Muscle layer of duodenum (tissue), 2 donors: ENCODE data around the gene IL37.

ENCODE experiments used
- H3K27ac ChIP-seq: one replicate; pipeline ENCODE4 v1.7.0; 2013; ENCODE audit warnings: mild to moderate bottlenecking, low read length
- H3K27me3 ChIP-seq: one replicate; pipeline ENCODE4 v1.7.0; 2013; ENCODE audit warnings: low read depth, mild to moderate bottlenecking, control low read depth, low read length
- H3K36me3 ChIP-seq, 2 donors: one replicate each; pipeline ENCODE4 v1.7.0; 2013; ENCODE audit warnings: low read length in 2 of 2, control low read depth in 1 of 2, mild to moderate bottlenecking in 1 of 2; ENCODE audit not compliant: insufficient read depth in 2 of 2, control insufficient read depth in 1 of 2
- H3K4me1 ChIP-seq, 2 donors: one replicate each; pipeline ENCODE4 v1.7.0; 2013; ENCODE audit warnings: low read length in 2 of 2, mild to moderate bottlenecking in 2 of 2, control low read depth in 1 of 2, moderate library complexity in 1 of 2; ENCODE audit not compliant: insufficient read depth in 2 of 2, control insufficient read depth in 1 of 2
- H3K4me3 ChIP-seq, 2 donors: one replicate each; pipeline ENCODE4 v1.7.0; 2013; ENCODE audit warnings: low read length in 2 of 2, low read depth in 1 of 2, mild to moderate bottlenecking in 1 of 2
- H3K9me3 ChIP-seq, 2 donors: one replicate each; pipeline ENCODE4 v1.7.0; 2013; ENCODE audit warnings: low read length in 2 of 2, control low read depth in 1 of 2, mild to moderate bottlenecking in 1 of 2; ENCODE audit not compliant: control insufficient read depth in 1 of 2
- donor health status: healthy.

Gene IL37

GRCh38 chr2:112879491-112880041 lies 31.4 kb upstream of the IL37 start:
- H3K9me3 ChIP-seq = no peaks in the 10 kb centered on the region
- H3K4me1 ChIP-seq = no peaks in the 10 kb centered on the region
- H3K4me3 ChIP-seq = no peak overlapping the region
- no peaks in the 10 kb centered on the region for H3K27me3 ChIP-seq
- no peaks in the 10 kb centered on the region for H3K36me3 ChIP-seq
- no peak overlapping the region for H3K27ac ChIP-seq

- Histone ChIP-seq H3K9me3 (no peaks in the 10 kb centered on the region), H3K27me3 (no peaks in the 10 kb centered on the region), H3K4me1 (no peaks in the 10 kb centered on the region), H3K27ac (no peak overlapping the region), H3K36me3 (no peaks in the 10 kb centered on the region), H3K4me3 (no peak overlapping the region)
Measured at GRCh38 chr2:112880091-112880531, 30.9 kb upstream of the IL37 start.

DNA sequence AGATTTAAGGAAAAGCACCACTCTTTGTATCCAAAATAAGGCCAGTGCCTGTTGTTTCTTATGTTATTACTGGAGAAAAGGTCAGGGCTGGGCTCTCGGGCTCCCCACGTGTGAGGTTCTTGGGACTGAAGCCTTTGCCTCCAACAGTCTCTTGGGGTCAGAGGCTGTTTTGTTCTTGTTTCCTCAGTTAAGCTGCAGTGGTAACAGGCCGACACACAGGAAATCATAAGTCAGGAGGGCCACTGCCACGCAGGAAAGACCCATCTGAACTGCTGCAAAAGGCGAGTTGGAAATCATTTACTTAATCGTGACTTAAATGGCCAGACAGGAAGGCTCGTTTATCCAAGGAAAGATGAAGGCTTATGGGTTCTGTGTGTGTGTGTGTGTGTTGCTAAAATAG lies 30.3 kb upstream of the IL37 start:
- Histone ChIP-seq H3K36me3 (no peaks in the 10 kb centered on the region), H3K27ac (no peak overlapping the region), H3K27me3 (no peaks in the 10 kb centered on the region), H3K4me1 (no peaks in the 10 kb centered on the region), H3K4me3 (no peak overlapping the region), H3K9me3 (no peaks in the 10 kb centered on the region)

GRCh38 chr2:112881217-112881985 lies 29.6 kb upstream of the IL37 start:
- Histone ChIP-seq H3K27me3 (no peaks in the 10 kb centered on the region), H3K36me3 (no peaks in the 10 kb centered on the region), H3K4me3 (no peak overlapping the region), H3K9me3 (no peaks in the 10 kb centered on the region), H3K4me1 (no peaks in the 10 kb centered on the region), H3K27ac (no peak overlapping the region)

DNA sequence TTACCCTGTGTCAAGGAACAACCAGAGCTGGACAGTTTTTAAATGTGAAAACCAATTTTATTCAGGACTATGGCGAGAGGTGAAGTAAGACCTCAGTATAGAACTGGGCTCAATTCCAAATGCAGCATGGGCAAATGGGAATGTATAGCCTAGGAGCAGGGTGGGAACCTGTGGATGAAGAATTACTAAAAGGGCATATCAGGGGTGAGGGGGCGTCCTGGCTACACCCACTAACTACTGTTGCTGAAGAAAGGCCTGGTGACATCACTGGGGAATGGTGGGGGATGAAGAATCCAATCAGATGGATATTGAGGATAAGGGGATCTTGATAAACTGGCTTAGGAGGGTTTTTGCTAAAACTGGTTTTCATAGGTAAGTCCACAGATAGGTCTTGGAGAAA lies 27.3 kb upstream of the IL37 start:
- Histone ChIP-seq H3K27ac (no peak overlapping the region), H3K9me3 (no peaks in the 10 kb centered on the region), H3K36me3 (no peaks in the 10 kb centered on the region), H3K27me3 (no peaks in the 10 kb centered on the region), H3K4me1 (no peaks in the 10 kb centered on the region), H3K4me3 (no peak overlapping the region)

- H3K4me3 ChIP-seq = no peak overlapping the region
- no peaks in the 10 kb centered on the region for H3K27me3 ChIP-seq
- no peaks in the 10 kb centered on the region for H3K36me3 ChIP-seq
- H3K9me3 ChIP-seq = no peaks in the 10 kb centered on the region
- H3K27ac ChIP-seq = no peak overlapping the region
- H3K4me1 ChIP-seq = no peaks in the 10 kb centered on the region
Measured at GRCh38 chr2:112884869-112885505, 26.0 kb upstream of the IL37 start.

- no peaks in the 10 kb centered on the region for H3K27me3 ChIP-seq
- no peak overlapping the region for H3K4me3 ChIP-seq
- no peak overlapping the region for H3K27ac ChIP-seq
Measured at GRCh38 chr2:112885506-112885902, 25.5 kb upstream of the IL37 start.

GRCh38 chr2:112886291-112886690 lies 24.7 kb upstream of the IL37 start:
- Histone ChIP-seq H3K4me3 (no peak overlapping the region), H3K27me3 (no peaks in the 10 kb centered on the region), H3K4me1 (no peaks in the 10 kb centered on the region), H3K36me3 (no peaks in the 10 kb centered on the region), H3K27ac (no peak overlapping the region), H3K9me3 (no peaks in the 10 kb centered on the region)

More at GRCh38 chr2:112885506-112885902, 25.5 kb upstream of the IL37 start:
- Histone ChIP-seq H3K4me1 (no peaks in the 10 kb centered on the region), H3K9me3 (no peaks in the 10 kb centered on the region), H3K36me3 (no peaks in the 10 kb centered on the region)

- Histone ChIP-seq H3K4me1 (no peaks in the 10 kb centered on the region), H3K9me3 (no peaks in the 10 kb centered on the region), H3K36me3 (no peaks in the 10 kb centered on the region), H3K27ac (no peak overlapping the region), H3K27me3 (no peaks in the 10 kb centered on the region), H3K4me3 (no peak overlapping the region)
Measured at GRCh38 chr2:112887964-112888749, 22.8 kb upstream of the IL37 start.

DNA sequence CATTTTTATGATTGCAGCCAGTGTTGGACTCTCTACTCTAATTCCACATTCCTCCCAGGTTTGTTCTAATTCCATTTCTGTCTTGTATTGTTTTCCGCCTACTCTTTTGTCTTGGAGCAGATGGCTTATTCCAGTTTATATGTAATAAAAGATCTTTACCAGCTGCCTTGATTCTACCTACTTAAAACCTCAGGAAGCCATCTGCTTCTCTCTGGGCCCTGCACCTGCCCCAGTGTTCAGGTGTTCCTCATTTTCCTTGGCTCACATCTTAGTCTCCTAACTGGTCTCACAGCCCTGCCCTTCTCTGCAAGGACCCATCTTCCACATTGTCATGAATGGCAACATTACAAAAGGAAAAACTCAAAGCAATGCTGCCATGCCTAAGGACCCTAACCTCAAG lies 21.0 kb upstream of the IL37 start:
- no peaks in the 10 kb centered on the region for H3K9me3 ChIP-seq
- H3K4me3 ChIP-seq = no peak overlapping the region
- H3K36me3 ChIP-seq = no peaks in the 10 kb centered on the region
- no peaks in the 10 kb centered on the region for H3K4me1 ChIP-seq
- no peak overlapping the region for H3K27ac ChIP-seq
- H3K27me3 ChIP-seq = no peaks in the 10 kb centered on the region

DNA sequence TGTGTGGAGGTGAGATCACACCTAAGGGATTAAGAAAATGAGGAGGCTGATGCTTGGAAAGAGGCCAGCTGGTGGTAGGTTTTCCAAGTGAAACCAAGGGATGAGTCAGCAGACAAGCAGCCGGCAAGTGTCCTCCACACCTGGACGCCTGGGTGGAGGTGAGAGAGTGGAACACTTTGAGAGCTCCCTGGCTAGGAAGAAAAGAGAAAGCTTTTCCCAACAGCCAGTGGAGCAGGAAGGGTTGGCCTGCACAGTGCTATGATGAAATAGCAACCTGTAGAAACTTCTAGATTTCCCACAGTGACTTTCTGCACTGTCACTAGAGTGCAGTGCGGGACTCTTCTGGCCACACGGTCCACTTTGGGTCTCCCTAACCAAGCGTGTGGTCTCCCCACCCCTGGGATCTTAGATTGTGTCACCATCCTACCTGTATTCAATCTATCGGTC lies 19.6 kb upstream of the IL37 start:
- Histone ChIP-seq H3K27me3 (no peaks in the 10 kb centered on the region), H3K36me3 (no peaks in the 10 kb centered on the region), H3K27ac (no peak overlapping the region), H3K9me3 (no peaks in the 10 kb centered on the region), H3K4me3 (no peak overlapping the region), H3K4me1 (no peaks in the 10 kb centered on the region)
